SJCRH30 (cell line): Measurements from ENCODE around the gene ADPRHL1. TPM values are rescaled to one million over a fixed set of nuclear protein-coding genes. Genes with fewer than 3 reads are reported as not detected.

ENCODE experiments used
- DNase-seq, 2 experiments: peaks; one replicate each; pipeline ENCODE4 v3.0.0-alpha.2; 2015 to 2020
- H3K27ac ChIP-seq: fragments of 250-450 bp; sonication (Bioruptor Pico); 2 replicates; pipeline ENCODE4 v1.5.1; 2020; ENCODE audit warnings: mild to moderate bottlenecking, moderate library complexity
- H3K27me3 ChIP-seq: fragments of 250-450 bp; sonication (Bioruptor Pico); 2 replicates; pipeline ENCODE4 v1.5.1; 2020; ENCODE audit warnings: mild to moderate bottlenecking, moderate library complexity
- H3K36me3 ChIP-seq: fragments of 250-450 bp; sonication (Bioruptor Pico); 2 replicates; pipeline ENCODE4 v1.5.1; 2020; ENCODE audit warnings: mild to moderate bottlenecking, moderate library complexity
- H3K4me1 ChIP-seq: fragments of 250-450 bp; sonication (Bioruptor Pico); 2 replicates; pipeline ENCODE4 v1.5.1; 2020; ENCODE audit warnings: mild to moderate bottlenecking, moderate library complexity
- H3K4me3 ChIP-seq: fragments of 250-450 bp; sonication (Bioruptor Pico); 2 replicates; pipeline ENCODE4 v1.5.1; 2020; ENCODE audit warnings: mild to moderate bottlenecking, moderate library complexity
- H3K9me3 ChIP-seq: fragments of 250-450 bp; sonication (Bioruptor Pico); replicated peaks from 2 replicates; pipeline ENCODE4 v1.5.1; 2020; ENCODE audit warnings: mild to moderate bottlenecking, moderate library complexity
- total RNA-seq: library from RNA; depleted of rRNA; stranded (reverse); fragments of >200 nt; shearing (Covaris generic); gene quantifications from 2 replicates; pipeline ENCODE4 v1.2.3, GENCODE V29; 2014

The ADPRHL1 gene
- total RNA-seq, 1 experiment from 2014 or later: 2.2 TPM

DNA sequence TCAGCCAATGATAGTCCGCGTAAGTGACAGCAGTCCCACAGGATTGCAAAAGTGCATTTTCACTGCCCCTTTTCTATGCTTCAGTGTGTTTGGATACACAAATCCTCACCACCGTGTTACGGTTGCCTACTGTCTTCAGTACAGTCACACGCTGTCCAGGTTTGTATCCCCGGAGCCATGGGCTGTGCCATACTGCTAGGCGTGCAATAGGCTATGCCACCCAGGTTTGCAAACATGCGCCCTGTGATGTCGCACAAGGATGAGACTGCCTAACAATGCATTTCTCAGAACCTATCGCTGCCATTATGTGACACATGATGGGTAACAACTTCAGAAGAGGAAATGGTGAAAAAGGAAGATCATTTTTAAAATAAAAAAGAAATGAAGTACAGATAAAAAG lies 16.8 kb upstream of the ADPRHL1 start:
- no peak for DNase-seq
- H3K36me3 ChIP-seq: peaks cover 29% of the 10 kb centered on the region
- no peaks in the 10 kb centered on the region for H3K9me3 ChIP-seq
- H3K27ac ChIP-seq: no peak overlapping the region
- no peak overlapping the region for H3K4me3 ChIP-seq
- H3K27me3 ChIP-seq: no peaks in the 10 kb centered on the region
- H3K4me1 ChIP-seq: no peaks in the 10 kb centered on the region

DNA sequence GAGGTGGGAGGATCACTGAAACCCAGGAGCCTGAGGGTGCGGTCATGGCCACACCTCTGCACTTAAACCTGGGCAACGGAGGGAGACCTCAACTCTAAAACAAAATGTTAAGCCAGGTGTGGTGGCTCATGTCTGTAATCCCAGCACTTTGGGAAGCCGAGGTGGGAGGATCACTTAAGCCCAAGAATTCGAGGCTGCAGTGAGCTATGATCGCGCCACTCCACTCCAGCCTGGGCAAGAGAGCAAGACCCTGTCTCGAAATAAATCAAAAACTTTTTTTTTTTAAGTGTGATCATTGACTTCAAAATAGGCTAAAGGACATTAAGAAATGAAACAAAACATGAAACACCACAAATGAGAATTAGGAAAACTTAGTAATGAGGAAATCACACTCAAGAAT lies 16.3 kb upstream of the ADPRHL1 start:
- Histone ChIP-seq H3K4me3 (no peak overlapping the region), H3K27me3 (no peaks in the 10 kb centered on the region), H3K27ac (no peak overlapping the region), H3K9me3 (no peaks in the 10 kb centered on the region), H3K4me1 (no peaks in the 10 kb centered on the region), H3K36me3 (peaks cover 31% of the 10 kb centered on the region)
- DNase-seq: no peak

DNA sequence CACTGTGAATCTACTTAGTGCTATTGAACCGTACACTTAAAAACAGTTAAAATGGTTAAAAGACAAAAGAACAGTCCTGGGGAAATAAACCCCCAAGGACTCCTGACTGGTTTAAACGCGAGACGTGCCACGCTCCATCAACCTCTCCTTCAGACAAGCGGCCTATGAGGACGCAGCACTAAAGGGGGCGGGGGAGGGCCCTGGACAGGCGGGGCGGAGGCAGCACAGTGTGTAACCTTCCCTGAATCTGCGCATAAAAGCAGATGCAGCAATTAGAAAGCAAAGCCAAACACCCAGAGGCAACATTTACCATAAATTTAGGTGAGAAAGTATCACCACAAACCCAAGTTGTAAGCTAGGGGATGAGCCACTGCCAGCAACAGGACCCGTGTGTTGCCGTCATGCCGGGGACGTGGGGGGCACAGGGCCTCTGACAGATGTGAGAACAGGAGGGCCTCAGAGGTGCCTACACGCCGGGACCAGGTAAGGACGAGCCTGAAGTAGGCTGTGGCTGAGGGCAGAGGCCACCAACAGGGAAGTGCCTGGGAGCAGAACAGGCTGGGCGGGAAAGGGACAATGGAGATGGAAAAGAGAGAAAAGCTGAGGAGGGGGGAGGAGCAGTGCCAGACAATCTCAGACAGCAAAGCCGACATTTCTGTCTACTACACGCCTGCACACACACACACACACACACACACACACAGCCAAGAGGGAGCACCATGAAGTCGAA lies 15.3 kb upstream of the ADPRHL1 start:
- DNase-seq: no peak
- peaks cover 25% of the 10 kb centered on the region for H3K36me3 ChIP-seq
- no peaks in the 10 kb centered on the region for H3K4me1 ChIP-seq
- no peaks in the 10 kb centered on the region for H3K9me3 ChIP-seq
- no peaks in the 10 kb centered on the region for H3K27me3 ChIP-seq
- no peak overlapping the region for H3K4me3 ChIP-seq
- no peak overlapping the region for H3K27ac ChIP-seq

DNA sequence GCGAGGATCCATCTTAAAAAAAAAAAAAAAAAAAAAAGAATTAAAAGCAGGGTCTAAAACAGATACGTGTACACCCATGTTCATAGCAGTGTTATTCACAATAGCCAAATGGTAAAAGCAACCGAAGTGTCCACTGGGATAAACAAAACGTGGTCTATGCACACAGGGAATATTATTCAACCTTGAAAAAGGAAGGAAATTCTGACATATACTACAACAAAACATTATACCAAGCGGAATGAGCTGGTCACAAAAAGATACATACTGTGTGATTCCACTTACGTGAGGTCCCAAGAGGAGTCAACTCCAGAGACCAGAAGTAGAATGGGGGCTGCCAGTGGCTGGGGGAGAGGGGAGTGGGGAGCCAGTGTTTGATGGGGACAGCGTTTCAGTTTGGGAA lies 14.7 kb upstream of the ADPRHL1 start:
- no peak for DNase-seq
- H3K4me3 ChIP-seq: no peak overlapping the region

DNA sequence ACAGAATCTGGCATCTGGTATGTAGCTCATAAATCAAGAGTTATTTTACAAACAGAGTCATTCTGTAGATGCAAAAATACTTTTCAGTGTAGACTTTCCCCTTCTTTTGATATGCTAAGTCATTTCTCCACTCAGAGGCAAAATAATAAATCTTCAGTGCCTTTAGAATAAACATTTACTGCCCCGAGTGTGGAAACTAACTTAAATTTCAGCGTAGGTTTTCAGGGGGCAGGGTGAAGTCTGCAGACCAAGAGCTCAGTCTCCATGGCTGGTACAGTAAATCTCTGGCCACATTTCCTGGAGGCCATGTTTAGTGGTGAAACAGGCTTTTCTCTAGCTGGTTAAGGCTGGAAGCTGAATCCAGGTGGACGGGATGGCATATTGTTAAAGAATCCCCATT lies 13.1 kb upstream of the ADPRHL1 start:
- no peak overlapping the region for H3K27ac ChIP-seq
- H3K9me3 ChIP-seq: no peaks in the 10 kb centered on the region
- no peaks in the 10 kb centered on the region for H3K27me3 ChIP-seq
- DNase-seq: no peak
- H3K36me3 ChIP-seq: peaks cover 21% of the 10 kb centered on the region
- no peak overlapping the region for H3K4me3 ChIP-seq
- H3K4me1 ChIP-seq: no peaks in the 10 kb centered on the region

More for the DNA sequence above, 14.7 kb upstream of the ADPRHL1 start:
- Histone ChIP-seq H3K4me1 (no peaks in the 10 kb centered on the region), H3K27me3 (no peaks in the 10 kb centered on the region), H3K27ac (no peak overlapping the region), H3K9me3 (no peaks in the 10 kb centered on the region), H3K36me3 (peaks cover 23% of the 10 kb centered on the region)

DNA sequence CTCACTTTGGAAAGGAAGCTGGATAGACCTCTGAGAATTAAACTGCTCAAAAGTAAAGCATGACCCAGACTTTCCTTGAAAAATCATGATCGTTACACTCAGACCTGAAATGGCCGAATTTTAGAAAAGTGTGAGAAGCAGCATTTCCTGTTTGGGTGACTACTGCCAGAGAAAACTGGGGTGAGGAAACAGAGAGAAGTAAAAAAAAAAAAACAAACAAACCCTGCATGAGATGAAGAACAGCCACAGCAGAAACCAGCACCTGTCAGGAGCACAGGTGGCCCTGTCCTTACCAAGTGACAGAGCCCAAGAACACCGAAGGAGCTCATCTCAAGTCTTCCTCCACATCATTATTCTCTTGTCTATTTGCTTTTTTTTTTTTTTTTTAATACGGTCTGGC lies 12.0 kb upstream of the ADPRHL1 start:
- no peak for DNase-seq
- no peaks in the 10 kb centered on the region for H3K9me3 ChIP-seq
- H3K27ac ChIP-seq: no peak overlapping the region
- no peak overlapping the region for H3K4me3 ChIP-seq
- H3K27me3 ChIP-seq: no peaks in the 10 kb centered on the region
- H3K4me1 ChIP-seq: no peaks in the 10 kb centered on the region
- H3K36me3 ChIP-seq: peaks cover 32% of the 10 kb centered on the region

DNA sequence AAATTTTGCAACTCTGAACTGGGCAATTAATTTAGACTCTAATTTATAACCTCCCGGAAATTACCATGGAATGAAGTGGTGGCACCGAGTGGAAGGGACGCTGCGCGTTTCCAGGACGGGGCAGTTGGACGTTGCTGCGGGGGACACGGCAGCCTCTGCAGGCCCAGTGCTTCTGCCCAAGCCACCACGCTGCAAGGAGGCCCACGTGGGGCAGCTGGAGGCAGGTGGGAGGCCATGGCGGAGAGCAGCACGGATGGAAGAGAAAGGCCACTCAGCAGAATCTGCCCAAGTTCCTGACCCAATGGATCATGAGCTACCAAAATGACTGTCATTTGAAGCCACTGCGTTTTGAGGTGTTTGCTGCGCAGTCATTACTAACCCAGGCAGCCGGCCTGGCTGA lies 11.2 kb upstream of the ADPRHL1 start:
- no peaks in the 10 kb centered on the region for H3K27me3 ChIP-seq
- peaks cover 34% of the 10 kb centered on the region for H3K36me3 ChIP-seq
- no peaks in the 10 kb centered on the region for H3K9me3 ChIP-seq
- H3K4me1 ChIP-seq: no peaks in the 10 kb centered on the region
- DNase-seq: no peak
- no peak overlapping the region for H3K4me3 ChIP-seq
- no peak overlapping the region for H3K27ac ChIP-seq

DNA sequence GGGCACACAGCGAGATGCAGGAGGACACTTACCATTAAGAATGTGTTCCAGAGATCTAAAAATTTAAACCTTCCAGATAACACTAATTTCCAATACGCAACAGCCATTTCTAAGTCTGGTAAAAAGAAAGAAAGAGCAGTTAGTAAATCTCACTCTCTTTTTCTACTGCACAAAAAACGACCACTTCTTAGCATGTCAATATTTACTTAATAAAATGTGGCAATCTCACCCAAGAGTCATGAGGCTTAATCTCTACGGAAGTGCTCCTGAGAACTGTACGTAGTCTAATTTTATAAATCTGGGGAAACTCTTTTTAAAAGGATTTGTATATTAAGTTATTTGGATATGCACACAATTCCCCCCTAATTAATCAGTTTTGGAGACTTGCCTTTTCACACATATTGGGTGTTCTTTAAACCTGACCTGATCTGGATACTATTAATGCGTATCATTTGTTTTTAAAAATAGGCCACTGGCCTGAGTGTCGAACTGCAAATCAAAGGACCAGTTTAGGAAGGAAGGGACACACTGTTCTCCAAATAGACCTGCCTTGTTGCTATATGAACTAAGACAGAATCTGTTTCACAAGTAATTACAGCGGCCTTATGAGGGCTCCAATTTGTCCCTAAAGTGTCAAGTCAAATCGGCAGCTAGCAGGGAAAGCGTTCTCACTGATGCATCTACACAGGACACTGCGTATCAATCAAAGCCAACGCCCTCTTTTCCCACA lies 7.9 kb upstream of the ADPRHL1 start:
- DNase-seq: no peak
- no peak overlapping the region for H3K27ac ChIP-seq
- no peak overlapping the region for H3K4me3 ChIP-seq
- no peaks in the 10 kb centered on the region for H3K4me1 ChIP-seq
- no peaks in the 10 kb centered on the region for H3K9me3 ChIP-seq
- peaks cover 55% of the 10 kb centered on the region for H3K36me3 ChIP-seq
- H3K27me3 ChIP-seq: no peaks in the 10 kb centered on the region

DNA sequence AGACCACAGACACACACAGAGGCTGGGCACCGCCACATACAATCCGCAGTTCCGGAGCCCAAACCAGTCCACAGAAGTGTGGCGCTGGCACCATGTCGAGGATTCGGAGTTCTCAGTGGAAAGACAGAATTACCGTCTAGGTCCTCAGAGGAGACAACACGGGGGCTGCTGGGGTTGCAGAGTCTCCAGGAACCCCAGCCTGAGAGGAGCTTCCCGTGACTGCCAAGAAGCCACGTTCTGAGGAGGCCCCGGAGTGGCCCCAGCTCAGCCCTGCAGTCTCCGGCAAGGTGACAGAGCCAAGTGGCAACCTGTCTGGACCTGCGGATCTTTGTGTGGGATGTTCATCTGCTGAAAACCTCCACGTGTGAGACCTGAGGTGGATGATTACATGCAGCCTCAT lies 7.3 kb upstream of the ADPRHL1 start:
- no peak overlapping the region for H3K27ac ChIP-seq
- H3K4me3 ChIP-seq: no peak overlapping the region
- H3K27me3 ChIP-seq: no peaks in the 10 kb centered on the region
- no peak for DNase-seq
- no peaks in the 10 kb centered on the region for H3K4me1 ChIP-seq
- H3K9me3 ChIP-seq: no peaks in the 10 kb centered on the region
- H3K36me3 ChIP-seq: peaks cover 59% of the 10 kb centered on the region

DNA sequence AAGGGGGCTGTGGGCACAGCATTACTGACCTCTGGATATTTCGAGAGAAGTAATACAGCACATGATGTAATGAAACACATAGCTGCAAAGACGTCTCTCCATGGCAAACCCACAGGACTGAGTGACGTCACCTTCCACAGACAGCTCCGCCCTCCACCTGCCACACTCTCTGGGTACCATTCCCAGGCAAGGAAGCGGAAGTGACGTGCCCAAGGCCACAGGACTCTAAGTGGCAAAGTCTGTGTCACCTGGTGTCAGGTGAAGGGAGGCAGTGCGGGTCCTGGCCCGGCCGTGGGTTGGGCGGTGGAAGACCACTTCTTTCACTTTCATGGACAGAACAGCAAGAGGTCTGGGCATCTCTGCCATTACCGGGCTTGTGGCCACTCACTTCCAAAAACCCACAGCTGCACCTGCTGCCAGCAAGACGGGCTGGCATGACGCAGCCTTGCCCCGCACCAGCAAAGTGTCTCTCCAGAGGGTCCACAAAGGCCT lies 6.8 kb upstream of the ADPRHL1 start:
- Histone ChIP-seq H3K27ac (no peak overlapping the region), H3K36me3 (peaks cover 56% of the 10 kb centered on the region), H3K9me3 (no peaks in the 10 kb centered on the region), H3K4me1 (no peaks in the 10 kb centered on the region), H3K27me3 (no peaks in the 10 kb centered on the region), H3K4me3 (no peak overlapping the region)
- no peak for DNase-seq

DNA sequence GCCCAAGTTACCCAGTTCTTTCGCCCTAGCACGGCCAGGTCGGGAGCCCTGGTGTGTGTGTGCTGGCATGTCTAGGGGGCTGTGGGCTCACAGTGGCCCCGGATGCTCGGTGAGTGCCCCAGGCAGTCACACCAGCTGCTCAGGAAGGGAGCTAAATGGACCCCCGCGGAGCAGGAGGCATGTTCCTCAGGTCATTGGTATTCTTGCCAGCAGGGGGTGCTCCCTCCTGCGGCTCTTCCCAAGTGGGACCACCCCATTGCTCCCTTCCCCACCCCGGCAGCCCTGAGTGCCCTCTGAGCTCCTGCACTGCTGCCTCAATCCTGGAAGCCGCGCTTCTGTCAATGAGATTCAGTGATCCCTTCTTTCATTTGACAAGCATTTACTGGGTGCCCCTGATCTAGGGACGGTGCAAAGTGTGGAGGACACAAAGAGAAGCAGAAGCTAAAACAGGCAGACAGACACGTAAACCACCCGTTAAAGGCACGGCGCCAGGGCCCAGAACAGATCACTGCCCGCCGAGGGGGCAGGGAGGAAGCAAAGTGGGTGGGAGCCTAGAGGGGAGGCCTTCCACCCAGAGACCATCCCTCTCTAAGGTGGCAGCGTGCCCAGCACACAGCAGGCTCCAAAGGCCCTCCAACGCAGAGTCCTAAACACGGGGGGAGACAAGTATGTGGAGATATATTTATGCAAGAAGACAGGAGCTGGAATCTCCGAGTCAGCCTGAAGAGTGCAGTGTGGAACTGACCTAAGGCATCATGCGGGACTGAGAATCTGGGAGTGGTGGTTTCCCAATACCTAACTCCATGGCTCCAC lies 5.2 kb upstream of the ADPRHL1 start:
- no peaks in the 10 kb centered on the region for H3K9me3 ChIP-seq
- DNase-seq: peak; percentile 64 to 65
- H3K27me3 ChIP-seq: no peaks in the 10 kb centered on the region
- H3K4me1 ChIP-seq: no peaks in the 10 kb centered on the region
- H3K27ac ChIP-seq: no peak overlapping the region
- no peak overlapping the region for H3K4me3 ChIP-seq
- H3K36me3 ChIP-seq: peaks cover 52% of the 10 kb centered on the region

DNA sequence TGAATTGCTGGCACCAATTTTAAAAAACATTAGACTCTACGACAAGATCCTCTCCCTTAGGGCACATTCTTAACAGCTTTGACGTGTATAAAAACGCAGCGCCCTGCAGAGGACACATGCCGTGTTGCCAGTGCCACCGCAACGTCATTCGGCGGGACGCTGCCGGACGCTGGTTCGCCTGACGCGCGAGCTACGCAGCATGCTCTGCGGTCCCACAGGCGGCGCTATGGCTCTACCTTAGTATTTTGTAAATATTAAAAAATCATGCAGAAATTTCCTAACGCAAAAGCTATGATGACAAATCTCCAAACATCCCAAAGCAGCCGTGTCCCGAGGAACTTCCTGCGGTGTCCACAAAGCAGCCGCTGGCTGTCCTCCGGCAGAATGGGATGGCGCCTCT lies 4.2 kb upstream of the ADPRHL1 start:
- H3K27ac ChIP-seq: no peak overlapping the region

DNA sequence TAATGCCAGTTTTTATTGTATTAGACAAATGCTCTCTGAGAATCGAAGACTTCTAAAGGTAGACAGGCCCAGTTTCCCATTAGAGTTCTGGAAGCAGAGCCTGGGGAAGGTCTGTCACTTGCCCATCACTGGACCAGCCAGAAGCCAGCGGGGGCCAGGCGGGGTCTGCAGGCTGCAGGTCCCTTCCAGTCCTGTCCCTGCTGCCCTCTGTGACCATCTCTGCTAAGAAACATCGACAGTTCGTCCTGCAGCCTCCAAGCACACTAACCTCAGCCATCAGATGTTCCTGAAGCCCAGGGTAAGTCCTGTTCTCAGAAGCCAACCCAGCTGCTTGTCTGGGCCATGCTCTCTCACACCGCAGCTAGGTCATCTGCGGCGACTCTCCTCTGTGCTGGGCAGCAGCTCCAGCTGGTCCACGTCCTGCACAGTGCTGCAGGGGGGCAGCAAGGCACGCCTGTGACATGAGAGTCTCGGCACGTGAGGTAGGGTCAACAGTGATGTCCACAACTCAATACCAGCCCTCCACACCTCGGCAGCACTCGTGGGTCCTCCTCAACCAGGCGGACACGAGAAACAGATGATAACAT lies 2.9 kb upstream of the ADPRHL1 start:
- Histone ChIP-seq H3K27ac (no peak overlapping the region), H3K36me3 (peaks cover 48% of the 10 kb centered on the region), H3K4me1 (no peaks in the 10 kb centered on the region), H3K9me3 (no peaks in the 10 kb centered on the region), H3K27me3 (no peaks in the 10 kb centered on the region), H3K4me3 (no peak overlapping the region)
- DNase-seq: no peak

More for the DNA sequence above, 4.2 kb upstream of the ADPRHL1 start:
- Histone ChIP-seq H3K27me3 (no peaks in the 10 kb centered on the region), H3K36me3 (peaks cover 52% of the 10 kb centered on the region), H3K4me3 (no peak overlapping the region), H3K9me3 (no peaks in the 10 kb centered on the region), H3K4me1 (no peaks in the 10 kb centered on the region)
- DNase-seq: no peak

DNA sequence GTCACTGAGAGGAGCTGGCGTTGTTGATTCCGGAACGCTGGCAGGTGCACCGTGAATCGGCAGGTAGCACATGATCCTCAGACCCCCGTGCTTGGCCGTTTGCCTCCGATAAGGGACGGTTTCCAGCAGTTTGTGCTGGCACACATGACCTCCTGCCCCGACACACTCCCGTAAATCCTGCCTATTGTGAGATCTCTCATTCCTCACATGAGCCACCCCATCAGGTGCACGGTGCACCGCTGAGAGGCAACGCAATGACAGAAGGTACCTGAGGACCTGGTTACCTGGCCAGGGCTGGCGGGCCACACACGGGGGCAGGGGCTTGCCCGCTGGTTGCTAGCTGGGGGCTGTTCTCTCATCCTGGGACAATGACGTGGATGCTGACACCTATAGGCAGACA lies 2.1 kb upstream of the ADPRHL1 start:
- no peak for DNase-seq
- no peak overlapping the region for H3K4me3 ChIP-seq

DNA sequence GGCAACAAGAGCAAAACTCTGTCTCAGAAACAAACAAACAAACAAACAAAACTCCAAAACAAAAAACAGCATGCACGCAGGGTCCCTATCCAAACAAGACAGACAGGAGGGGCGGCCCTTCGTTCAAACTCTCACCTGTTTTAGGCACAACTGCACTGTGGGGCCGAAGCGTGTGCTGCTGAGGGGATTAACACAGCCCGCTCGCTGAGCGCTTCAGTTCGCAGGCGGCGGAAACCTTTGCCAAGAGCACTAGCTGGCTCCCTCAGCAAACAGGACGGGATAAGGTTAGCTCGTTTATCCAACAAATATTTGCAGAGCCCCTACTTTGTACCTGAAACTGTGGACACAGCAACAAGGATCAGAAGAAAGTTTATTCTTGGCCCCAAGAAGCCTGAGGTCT lies 1.6 kb upstream of the ADPRHL1 start:
- Histone ChIP-seq H3K36me3 (peaks cover 37% of the 10 kb centered on the region), H3K27ac (no peak overlapping the region)
- DNase-seq: no peak

More for the DNA sequence above, 2.1 kb upstream of the ADPRHL1 start:
- H3K36me3 ChIP-seq: peaks cover 39% of the 10 kb centered on the region
- H3K27ac ChIP-seq: no peak overlapping the region
- no peaks in the 10 kb centered on the region for H3K9me3 ChIP-seq
- H3K27me3 ChIP-seq: no peaks in the 10 kb centered on the region
- no peaks in the 10 kb centered on the region for H3K4me1 ChIP-seq

More for the DNA sequence above, 1.6 kb upstream of the ADPRHL1 start:
- Histone ChIP-seq H3K4me1 (no peaks in the 10 kb centered on the region), H3K9me3 (no peaks in the 10 kb centered on the region), H3K27me3 (no peaks in the 10 kb centered on the region), H3K4me3 (no peak overlapping the region)
